ENCODE measurements around the gene CDCP1. TPM values are rescaled to one million over a fixed set of nuclear protein-coding genes. Genes with fewer than 3 reads are reported as not detected.
"Not testable (repeated sequence)": the region's sequence is repeated elsewhere in the genome, so short reads cannot be mapped to it uniquely, and the experiment has no call there.

The CDCP1 gene
- total RNA-seq, 2 donors from 2014 or later = 14.3 to 21.5 TPM

DNA sequence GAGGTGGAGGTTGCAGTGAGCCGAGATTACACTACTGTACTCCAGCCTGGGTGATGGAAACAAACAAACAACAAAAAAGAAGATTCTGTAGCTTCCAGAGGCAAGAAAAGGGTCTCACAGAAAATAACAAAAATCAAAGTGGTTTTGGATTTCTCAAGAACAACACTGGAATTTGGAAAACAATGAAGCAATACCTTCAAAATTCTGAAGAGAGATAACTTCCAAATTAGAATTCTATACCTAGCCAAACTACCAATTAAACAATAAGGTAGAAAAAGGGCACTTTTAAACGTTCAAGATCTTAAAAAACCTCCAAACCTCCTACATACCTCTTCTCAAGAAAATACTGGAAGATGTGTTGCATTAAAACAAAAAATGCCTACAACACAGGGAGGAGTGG, 4.9 kb upstream of the CDCP1 start:
- no peaks in the 10 kb centered on the region for H3K4me1 ChIP-seq (replicated peaks)
- 31% methylated on average over 2 of the region's 2 CpGs for WGBS

DNA sequence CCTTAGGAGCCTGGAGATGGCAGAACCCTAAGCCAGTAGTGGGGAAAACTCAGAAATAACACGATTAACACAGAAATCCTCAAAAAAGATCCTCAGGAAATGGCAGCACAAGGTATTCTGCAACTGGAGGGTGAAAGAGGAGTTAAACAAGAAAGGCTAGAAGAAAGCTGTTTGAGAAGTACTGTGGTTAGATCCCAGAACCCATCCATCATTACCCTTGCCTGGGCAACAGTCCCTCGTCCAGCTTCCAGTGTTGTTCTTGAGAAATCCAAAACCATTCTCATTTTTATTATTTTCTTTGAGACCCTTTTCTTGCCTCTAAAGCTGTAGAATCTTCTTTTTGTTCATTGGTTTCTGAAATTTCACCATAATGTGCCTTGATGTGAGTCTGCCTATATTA, 2.7 kb upstream of the CDCP1 start:
- no peak overlapping the region for H3K4me3 ChIP-seq
- 38% methylated on average over 2 of the region's 2 CpGs for WGBS
- no peaks in the 10 kb centered on the region for H3K27me3 ChIP-seq (replicated peaks; ENCODE audit: insufficient read depth)
- no peak overlapping the region for H3K27ac ChIP-seq
- H3K4me1 ChIP-seq (replicated peaks) = no peaks in the 10 kb centered on the region
- H3K9me3 ChIP-seq = no peaks in the 10 kb centered on the region
- DNase-seq (ENCODE audit: low spot score) = no peak
- intact Hi-C loops (cut with DNase I) = no loop called here
- no peaks in the 10 kb centered on the region for H3K36me3 ChIP-seq
- TF ChIP-seq POLR2AphosphoS5 (IDR thresholded peaks at IDR 0.05) (no peak), POLR2A (IDR thresholded peaks at IDR 0.05) (no peak)
- TF ChIP-seq, protein P1, sequence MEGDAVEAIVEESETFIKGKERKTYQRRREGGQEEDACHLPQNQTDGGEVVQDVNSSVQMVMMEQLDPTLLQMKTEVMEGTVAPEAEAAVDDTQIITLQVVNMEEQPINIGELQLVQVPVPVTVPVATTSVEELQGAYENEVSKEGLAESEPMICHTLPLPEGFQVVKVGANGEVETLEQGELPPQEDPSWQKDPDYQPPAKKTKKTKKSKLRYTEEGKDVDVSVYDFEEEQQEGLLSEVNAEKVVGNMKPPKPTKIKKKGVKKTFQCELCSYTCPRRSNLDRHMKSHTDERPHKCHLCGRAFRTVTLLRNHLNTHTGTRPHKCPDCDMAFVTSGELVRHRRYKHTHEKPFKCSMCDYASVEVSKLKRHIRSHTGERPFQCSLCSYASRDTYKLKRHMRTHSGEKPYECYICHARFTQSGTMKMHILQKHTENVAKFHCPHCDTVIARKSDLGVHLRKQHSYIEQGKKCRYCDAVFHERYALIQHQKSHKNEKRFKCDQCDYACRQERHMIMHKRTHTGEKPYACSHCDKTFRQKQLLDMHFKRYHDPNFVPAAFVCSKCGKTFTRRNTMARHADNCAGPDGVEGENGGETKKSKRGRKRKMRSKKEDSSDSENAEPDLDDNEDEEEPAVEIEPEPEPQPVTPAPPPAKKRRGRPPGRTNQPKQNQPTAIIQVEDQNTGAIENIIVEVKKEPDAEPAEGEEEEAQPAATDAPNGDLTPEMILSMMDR (IDR thresholded peaks at IDR 0.05) = no peak

More for the DNA sequence above, 4.9 kb upstream of the CDCP1 start:
- TF ChIP-seq, protein P1 (IDR thresholded peaks at IDR 0.05) = no peak
- TF ChIP-seq POLR2AphosphoS5 (IDR thresholded peaks at IDR 0.05) (no peak), POLR2A (IDR thresholded peaks at IDR 0.05) (no peak)
- no peak for DNase-seq (ENCODE audit: low spot score)
- no peaks in the 10 kb centered on the region for H3K27me3 ChIP-seq (replicated peaks; ENCODE audit: insufficient read depth)
- intact Hi-C loops (cut with DNase I) = no loop called here
- H3K27ac ChIP-seq = no peak overlapping the region
- H3K9me3 ChIP-seq = no peaks in the 10 kb centered on the region
- H3K36me3 ChIP-seq = no peaks in the 10 kb centered on the region
- H3K4me3 ChIP-seq = no peak overlapping the region

DNA sequence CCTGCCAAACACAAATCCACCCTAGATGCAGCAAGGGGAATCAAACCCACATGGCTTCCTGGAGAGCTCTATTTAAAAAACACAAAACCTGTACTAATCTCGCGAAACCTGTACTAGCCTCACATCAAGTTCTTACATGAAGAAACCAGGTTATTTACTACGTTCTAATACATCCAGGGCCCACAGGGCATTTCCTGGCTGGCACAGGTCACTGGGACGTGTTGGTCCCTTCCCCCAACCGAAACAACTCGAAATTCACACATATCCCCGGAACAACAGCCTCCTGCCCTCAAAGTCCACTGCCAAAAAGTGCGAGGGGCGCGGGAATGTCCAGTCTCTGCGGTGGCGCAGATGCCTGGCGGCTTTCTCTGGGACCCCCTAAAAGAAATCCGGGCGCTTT, 955 bp downstream of the CDCP1 start:
- TF ChIP-seq POLR2AphosphoS5 (IDR thresholded peaks at IDR 0.05) = peak; percentile 29
- TF ChIP-seq, protein P1 (IDR thresholded peaks at IDR 0.05) = no peak
- Histone ChIP-seq H3K36me3 (no peaks in the 10 kb centered on the region), H3K4me3 (peak overlapping the region; percentile 47 to 65), H3K4me1 (replicated peaks) (no peaks in the 10 kb centered on the region), H3K27ac (peak overlapping the region; percentile 60 to 72), H3K27me3 (replicated peaks; ENCODE audit: insufficient read depth) (no peaks in the 10 kb centered on the region), H3K9me3 (no peaks in the 10 kb centered on the region)
- DNase-seq (ENCODE audit: low spot score) = peak; percentile 61
- intact Hi-C loops (cut with DNase I) = no loop called here
- 9% methylated on average over 15 of the region's 15 CpGs for WGBS

DNA sequence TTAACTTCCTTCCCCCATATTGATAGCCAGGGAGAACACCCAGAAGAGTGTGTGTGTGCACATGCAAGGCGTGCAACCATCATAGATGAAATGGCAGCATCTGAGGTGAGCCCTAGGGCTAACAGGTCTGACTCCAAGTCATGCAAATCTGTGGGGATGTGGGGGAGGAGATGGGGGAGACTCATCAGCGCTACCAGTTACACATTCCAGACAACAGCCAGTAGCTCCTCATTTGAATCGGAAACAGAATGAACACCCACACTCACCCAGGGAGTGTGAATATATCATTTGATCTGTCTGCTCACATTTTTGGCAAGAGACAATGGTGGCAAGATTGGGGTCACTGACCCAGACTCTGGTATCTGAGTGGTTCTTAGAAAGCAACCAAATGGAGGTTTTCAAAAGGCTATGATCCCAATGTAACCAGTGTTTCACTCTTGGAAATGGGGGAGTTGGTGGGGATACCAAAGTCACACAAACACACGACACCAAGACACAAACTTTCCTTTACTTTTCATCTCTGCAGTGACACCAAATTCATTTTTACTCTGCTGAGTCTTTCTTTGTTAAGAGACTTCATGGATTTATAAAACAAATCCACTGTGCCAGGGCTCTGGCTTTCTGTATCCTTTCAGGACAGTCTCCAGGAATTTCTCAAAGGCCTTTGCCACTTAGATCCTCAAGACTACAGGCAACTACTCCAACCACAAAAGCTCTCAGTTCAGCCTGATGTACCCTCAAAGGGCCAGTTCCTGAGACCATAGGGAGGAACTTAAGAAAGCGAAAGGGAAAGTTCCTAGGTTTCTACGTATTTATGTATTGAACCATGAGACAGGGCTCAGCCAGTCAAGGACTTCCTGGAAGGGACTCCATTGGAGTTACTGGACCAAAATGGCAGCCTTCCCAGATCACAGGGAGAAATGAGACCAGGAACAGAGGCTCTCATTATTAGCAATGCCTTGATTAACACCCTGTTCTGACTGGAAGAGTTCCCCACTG, 2.2 kb downstream of the CDCP1 start:
- no peaks in the 10 kb centered on the region for H3K9me3 ChIP-seq
- intact Hi-C loops (cut with DNase I) = no loop called here
- H3K4me1 ChIP-seq (replicated peaks) = peaks cover 4% of the 10 kb centered on the region
- WGBS = 96% methylated on average over 6 of the region's 6 CpGs
- no peak for DNase-seq (ENCODE audit: low spot score)
- TF ChIP-seq, protein P1 (IDR thresholded peaks at IDR 0.05) = no peak
- TF ChIP-seq POLR2A (IDR thresholded peaks at IDR 0.05) (no peak), POLR2AphosphoS5 (IDR thresholded peaks at IDR 0.05) (no peak)
- no peaks in the 10 kb centered on the region for H3K36me3 ChIP-seq
- H3K27me3 ChIP-seq (replicated peaks; ENCODE audit: insufficient read depth) = no peaks in the 10 kb centered on the region
- H3K27ac ChIP-seq = no peak overlapping the region
- H3K4me3 ChIP-seq = no peak overlapping the region

DNA sequence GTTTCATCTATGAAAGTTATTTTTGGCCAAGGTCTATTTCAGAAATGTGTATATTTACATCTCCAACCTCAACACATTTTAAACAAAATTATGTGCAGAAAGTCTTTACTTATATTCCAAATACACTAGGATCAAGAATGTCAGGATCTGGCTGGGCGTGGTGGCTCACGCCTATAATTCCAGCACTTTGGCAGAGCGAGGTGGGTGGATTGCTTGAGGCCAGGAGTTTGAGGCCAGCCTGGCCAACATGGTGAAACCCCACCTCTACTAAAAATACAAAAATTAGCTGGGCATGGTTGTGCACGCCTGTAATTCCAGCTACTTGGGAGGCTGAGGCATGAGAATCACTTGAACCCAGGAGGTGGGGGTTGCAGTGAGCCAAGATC, 5.4 kb downstream of the CDCP1 start:
- H3K36me3 ChIP-seq; DNase-seq (ENCODE audit: low spot score); H3K4me3 ChIP-seq; H3K9me3 ChIP-seq; H3K4me1 ChIP-seq (replicated peaks); intact Hi-C loops (cut with DNase I); H3K27ac ChIP-seq; H3K27me3 ChIP-seq (replicated peaks; ENCODE audit: insufficient read depth): not testable (repeated sequence)
- 79% methylated on average over 4 of the region's 4 CpGs for WGBS
